SK-N-SH (cell line): ENCODE results near the gene HBP1. TPM values are rescaled to one million over a fixed set of nuclear protein-coding genes. Genes with fewer than 3 reads are reported as not detected.

Source experiments
- CTCF ChIA-PET: fragments of 300-600, 350-600 bp; formaldehyde crosslinking; extraction: SDS; loops from one replicate; lab custom pipeline; 2021; lab: Yijun Ruan, JAX
- POLR2A ChIA-PET: fragments of 350-600 bp; sonication (Branson Sonifier 250); formaldehyde crosslinking; extraction: SDS; loops from one replicate; lab custom pipeline; 2020; ENCODE audit warnings: antibody characterized with exemption, inconsistent platforms; lab: Yijun Ruan, JAX
- DNase-seq: peaks from one replicate; pipeline ENCODE4 v3.0.0; 2012
- H2AFZ ChIP-seq: fragments of 200-600 bp; sonication (generic); 2 replicates; pipeline ENCODE4 v1.8.1; 2016; ENCODE audit warnings: antibody characterized with exemption, mild to moderate bottlenecking, low read depth
- H3F3A ChIP-seq: fragments of 200-600 bp; sonication (generic); replicated peaks from 2 replicates; pipeline ENCODE3; 2016; ENCODE audit warnings: antibody characterized with exemption, mild to moderate bottlenecking; ENCODE audit not compliant: insufficient read depth
- H3K27ac ChIP-seq, 2 experiments: fragments of 200-500 bp in 1 of 2; fragments of 200-600 bp in 1 of 2; sonication (Bioruptor generic) in 1 of 2; sonication (generic), shearing (Covaris generic) in 1 of 2; 2 replicates each; pipeline versions ENCODE4 v1.5.1 to v1.6.1; 2014 to 2016; ENCODE audit warnings: low read depth in 2 of 2, inconsistent platforms in 1 of 2, low read length in 1 of 2, mild to moderate bottlenecking in 1 of 2, mixed read lengths in 1 of 2
- H3K27me3 ChIP-seq: fragments of 200-600 bp; sonication (generic), shearing (Covaris generic); 2 replicates; pipeline ENCODE4 v1.6.1; 2016; ENCODE audit warnings: mixed run types; ENCODE audit not compliant: insufficient read depth
- H3K36me3 ChIP-seq, 2 experiments: fragments of 200-500 bp in 1 of 2; fragments of 200-600 bp in 1 of 2; sonication (Bioruptor generic) in 1 of 2; sonication (generic) in 1 of 2; replicated peaks in 1 of 2; 2 replicates each; pipeline versions ENCODE3 to v1.5.1; 2014 to 2016; ENCODE audit warnings: low read length in 1 of 2, mild to moderate bottlenecking in 1 of 2; ENCODE audit not compliant: insufficient read depth in 2 of 2, control insufficient read depth in 1 of 2
- H3K4me1 ChIP-seq, 2 experiments: fragments of 200-500 bp in 1 of 2; fragments of 200-600 bp in 1 of 2; sonication (Bioruptor generic) in 1 of 2; sonication (generic), shearing (Covaris generic) in 1 of 2; 2 replicates each; pipeline versions ENCODE4 v1.5.1 to v1.6.1; 2014 to 2016; ENCODE audit warnings: low read depth in 1 of 2, low read length in 1 of 2, mixed run types in 1 of 2; ENCODE audit not compliant: insufficient read depth in 2 of 2, control insufficient read depth in 1 of 2
- H3K4me2 ChIP-seq: fragments of 200-600 bp; sonication (generic), shearing (Covaris generic); 2 replicates; pipeline ENCODE4 v1.6.1; 2017; ENCODE audit warnings: mixed run types
- H3K4me3 ChIP-seq, 2 experiments: fragments of 200-500 bp in 1 of 2; fragments of 200-600 bp in 1 of 2; sonication (Bioruptor generic) in 1 of 2; sonication (generic), shearing (Covaris generic) in 1 of 2; 2 replicates each; pipeline versions ENCODE4 v1.5.1 to v1.8.1; 2014 to 2016; ENCODE audit warnings: low read depth in 2 of 2, inconsistent platforms in 1 of 2, low read length in 1 of 2, mild to moderate bottlenecking in 1 of 2, mixed read lengths in 1 of 2, moderate library complexity in 1 of 2
- H3K79me2 ChIP-seq: fragments of 200-600 bp; sonication (generic); 2 replicates; pipeline ENCODE4 v1.8.1; 2017; ENCODE audit warnings: mild to moderate bottlenecking; ENCODE audit not compliant: insufficient read depth
- H3K9ac ChIP-seq: fragments of 200-600 bp; sonication (generic); 2 replicates; pipeline ENCODE4 v1.6.1; 2017; ENCODE audit warnings: mixed run types
- H3K9me2 ChIP-seq: fragments of 200-600 bp; sonication (generic); 2 replicates; pipeline ENCODE4 v1.6.1; 2017; ENCODE audit warnings: mixed run types
- H3K9me3 ChIP-seq: fragments of 200-600 bp; sonication (generic); 2 replicates; pipeline ENCODE4 v1.6.1; 2017; ENCODE audit warnings: mixed run types, mild to moderate bottlenecking, moderate library complexity
- H4K20me1 ChIP-seq: fragments of 200-600 bp; sonication (generic); 2 replicates; pipeline ENCODE4 v1.6.1; 2017; ENCODE audit warnings: mild to moderate bottlenecking, mixed run types; ENCODE audit not compliant: insufficient read depth
- CHD2 ChIP-seq: fragments of 150-350 bp; IDR thresholded peaks from 2 replicates; pipeline ENCODE4 v1.6.1; 2018; ENCODE audit warnings: low read length; ENCODE audit not compliant: partially characterized antibody
- EZH2phosphoT487 ChIP-seq: fragments of 200-600 bp; sonication (generic); IDR thresholded peaks from 2 replicates; pipeline ENCODE4 v1.6.1; 2017; ENCODE audit warnings: low read depth, mixed run types, mild to moderate bottlenecking, antibody characterized with exemption, moderate library complexity, borderline replicate concordance
- FOXM1 ChIP-seq: IDR thresholded peaks from 2 replicates; pipeline ENCODE4 v1.4.0; 2012; ENCODE audit warnings: low read depth, mild to moderate bottlenecking
- GABPA ChIP-seq: IDR thresholded peaks from 2 replicates; pipeline ENCODE4 v1.4.0; 2012; ENCODE audit warnings: low read depth, mild to moderate bottlenecking
- NRF1 ChIP-seq: IDR thresholded peaks from 2 replicates; pipeline ENCODE4 v1.6.1; 2012; ENCODE audit warnings: low read depth, mild to moderate bottlenecking, low read length
- RCOR1 ChIP-seq: fragments of 150-350 bp; IDR thresholded peaks from 2 replicates; pipeline ENCODE4 v1.6.1; 2017; ENCODE audit warnings: antibody characterized with exemption, low read length
- RXRA ChIP-seq: IDR thresholded peaks from 2 replicates; pipeline ENCODE4 v1.4.0; 2012; ENCODE audit warnings: low read depth, mild to moderate bottlenecking, borderline replicate concordance
- TCF12 ChIP-seq: IDR thresholded peaks from 2 replicates; pipeline ENCODE4 v1.4.0; 2012
- TEAD4 ChIP-seq: IDR thresholded peaks from 2 replicates; pipeline ENCODE4 v1.4.0; 2012; ENCODE audit warnings: mild to moderate bottlenecking, borderline replicate concordance; ENCODE audit not compliant: insufficient read depth
- WGBS: methylation state at CpG from one replicate; pipeline ENCODE4 v1.1.6; 2017; ENCODE audit warnings: low lambda C conversion rate; 5-methylcytosine and 5-hydroxymethylcytosine counted together
- polyA plus RNA-seq, 3 experiments: library from polyadenylated mRNA; depleted of rRNA; stranded (reverse); fragments of >200 nt; gene quantifications; 2 replicates each; pipeline ENCODE4 v1.2.3, GENCODE V29; 2012
- TF ChIP-seq, protein P1 (sequence below): IDR thresholded peaks from 2 replicates; pipeline ENCODE4 v1.4.0; 2012; ENCODE audit warnings: low read depth, borderline replicate concordance
- TF ChIP-seq, protein P2 (sequence below): fragments of 150-350 bp; IDR thresholded peaks from 2 replicates; pipeline ENCODE4 v1.6.1; 2016; ENCODE audit warnings: mild to moderate bottlenecking, low read depth, low read length
- TF ChIP-seq, protein P3 (sequence below): IDR thresholded peaks from 2 replicates; pipeline ENCODE4 v1.4.0; 2012; ENCODE audit warnings: low read depth, borderline replicate concordance

The HBP1 gene
- polyA plus RNA-seq, 1 of the 3 experiments (the other 2 are of a cell fraction) = 27.2 TPM

DNA sequence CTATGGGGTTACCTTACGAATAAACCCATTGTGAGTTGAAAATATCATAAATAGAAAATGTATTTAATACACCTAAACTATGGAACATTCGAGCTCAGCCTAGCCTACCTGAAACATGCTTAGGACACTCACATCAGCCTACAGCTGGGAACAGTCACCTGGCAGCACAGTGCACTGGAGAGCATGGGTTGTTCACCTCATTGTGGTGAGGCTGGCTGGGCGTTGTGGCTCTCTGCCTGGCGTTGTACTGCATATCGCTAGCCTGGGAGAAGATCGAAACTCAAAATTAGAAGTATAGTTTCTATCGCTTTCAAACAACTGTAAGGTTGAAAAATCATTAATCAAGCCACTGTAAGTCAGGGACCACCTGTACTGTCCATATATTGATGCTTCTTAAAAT is 17.3 kb upstream of the HBP1 start:
- no peak overlapping the region for H3K4me3 ChIP-seq
- no peak overlapping the region for H3K27ac ChIP-seq
- no peaks in the 10 kb centered on the region for H3K79me2 ChIP-seq
- no peak for TF ChIP-seq EZH2phosphoT487
- TF ChIP-seq, protein P1, sequence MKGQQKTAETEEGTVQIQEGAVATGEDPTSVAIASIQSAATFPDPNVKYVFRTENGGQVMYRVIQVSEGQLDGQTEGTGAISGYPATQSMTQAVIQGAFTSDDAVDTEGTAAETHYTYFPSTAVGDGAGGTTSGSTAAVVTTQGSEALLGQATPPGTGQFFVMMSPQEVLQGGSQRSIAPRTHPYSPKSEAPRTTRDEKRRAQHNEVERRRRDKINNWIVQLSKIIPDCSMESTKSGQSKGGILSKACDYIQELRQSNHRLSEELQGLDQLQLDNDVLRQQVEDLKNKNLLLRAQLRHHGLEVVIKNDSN = no peak
- no peak for TF ChIP-seq TEAD4
- TF ChIP-seq FOXM1 = no peak
- no peak for TF ChIP-seq GABPA
- TF ChIP-seq, protein P2, sequence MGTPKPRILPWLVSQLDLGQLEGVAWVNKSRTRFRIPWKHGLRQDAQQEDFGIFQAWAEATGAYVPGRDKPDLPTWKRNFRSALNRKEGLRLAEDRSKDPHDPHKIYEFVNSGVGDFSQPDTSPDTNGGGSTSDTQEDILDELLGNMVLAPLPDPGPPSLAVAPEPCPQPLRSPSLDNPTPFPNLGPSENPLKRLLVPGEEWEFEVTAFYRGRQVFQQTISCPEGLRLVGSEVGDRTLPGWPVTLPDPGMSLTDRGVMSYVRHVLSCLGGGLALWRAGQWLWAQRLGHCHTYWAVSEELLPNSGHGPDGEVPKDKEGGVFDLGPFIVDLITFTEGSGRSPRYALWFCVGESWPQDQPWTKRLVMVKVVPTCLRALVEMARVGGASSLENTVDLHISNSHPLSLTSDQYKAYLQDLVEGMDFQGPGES = no peak
- no peak for TF ChIP-seq CHD2
- TF ChIP-seq TCF12 = no peak
- TF ChIP-seq, protein P3, sequence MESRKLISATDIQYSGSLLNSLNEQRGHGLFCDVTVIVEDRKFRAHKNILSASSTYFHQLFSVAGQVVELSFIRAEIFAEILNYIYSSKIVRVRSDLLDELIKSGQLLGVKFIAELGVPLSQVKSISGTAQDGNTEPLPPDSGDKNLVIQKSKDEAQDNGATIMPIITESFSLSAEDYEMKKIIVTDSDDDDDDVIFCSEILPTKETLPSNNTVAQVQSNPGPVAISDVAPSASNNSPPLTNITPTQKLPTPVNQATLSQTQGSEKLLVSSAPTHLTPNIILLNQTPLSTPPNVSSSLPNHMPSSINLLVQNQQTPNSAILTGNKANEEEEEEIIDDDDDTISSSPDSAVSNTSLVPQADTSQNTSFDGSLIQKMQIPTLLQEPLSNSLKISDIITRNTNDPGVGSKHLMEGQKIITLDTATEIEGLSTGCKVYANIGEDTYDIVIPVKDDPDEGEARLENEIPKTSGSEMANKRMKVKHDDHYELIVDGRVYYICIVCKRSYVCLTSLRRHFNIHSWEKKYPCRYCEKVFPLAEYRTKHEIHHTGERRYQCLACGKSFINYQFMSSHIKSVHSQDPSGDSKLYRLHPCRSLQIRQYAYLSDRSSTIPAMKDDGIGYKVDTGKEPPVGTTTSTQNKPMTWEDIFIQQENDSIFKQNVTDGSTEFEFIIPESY = no peak
- no peak for TF ChIP-seq RXRA
- TF ChIP-seq RCOR1 = no peak
- TF ChIP-seq NRF1 = no peak
- H3K9me2 ChIP-seq = no peaks in the 10 kb centered on the region
- H3F3A ChIP-seq = peaks cover 20% of the 10 kb centered on the region
- H3K27me3 ChIP-seq = no peaks in the 10 kb centered on the region
- 94% methylated on average over 7 of the region's 7 CpGs for WGBS
- peaks cover 0 to 6% of the 10 kb centered on the region in 2 experiments; a peak in 2 of 4 replicates for H3K4me1 ChIP-seq
- no peak for DNase-seq
- no peak overlapping the region for H2AFZ ChIP-seq
- no peaks in the 10 kb centered on the region for H3K9me3 ChIP-seq
- peaks cover 9 to 14% of the 10 kb centered on the region in 2 experiments for H3K36me3 ChIP-seq
- H4K20me1 ChIP-seq = no peaks in the 10 kb centered on the region
- POLR2A ChIA-PET = no interaction called here
- no peak overlapping the region for H3K9ac ChIP-seq
- CTCF ChIA-PET = interaction anchor here (0.8 to 8.9 kb wide), 13 partner anchors 12 to 728 kb away, joined by 3 to 171 read pairs (median 6); partner anchors contain the start of genes CCDC71L and HBP1
- H3K4me2 ChIP-seq = no peak overlapping the region

DNA sequence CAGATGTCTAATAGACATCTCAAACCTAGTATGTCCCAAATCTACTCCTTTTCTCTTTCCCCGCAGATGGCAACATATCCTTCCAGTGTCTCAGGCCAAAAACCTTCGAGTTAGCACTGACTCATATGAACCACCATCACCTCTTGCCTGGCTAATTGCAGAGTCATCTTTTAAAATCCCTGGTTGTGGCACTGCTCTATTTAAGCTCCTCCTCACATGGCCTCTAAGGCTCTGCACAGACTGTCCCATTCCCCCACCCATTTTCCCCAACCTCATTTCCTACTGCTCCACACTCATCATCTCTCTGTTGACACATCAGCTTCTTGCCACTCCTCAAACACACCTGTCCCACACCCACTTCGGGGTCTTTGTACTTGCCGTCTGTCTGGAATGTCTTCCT is 16.8 kb upstream of the HBP1 start:
- 62% methylated on average over 4 of the region's 4 CpGs for WGBS
- Histone ChIP-seq H3K4me2 (no peak overlapping the region), H3F3A (peaks cover 18% of the 10 kb centered on the region), H3K9me2 (no peaks in the 10 kb centered on the region), H2AFZ (no peak overlapping the region), H4K20me1 (no peaks in the 10 kb centered on the region), H3K9ac (no peak overlapping the region), H3K36me3 (peaks cover 9 to 14% of the 10 kb centered on the region in 2 experiments), H3K27ac (no peak overlapping the region), H3K4me3 (no peak overlapping the region), H3K4me1 (peaks cover 0 to 6% of the 10 kb centered on the region in 2 experiments; a peak in 2 of 4 replicates), H3K9me3 (no peaks in the 10 kb centered on the region), H3K79me2 (no peaks in the 10 kb centered on the region)
- ChIA-PET CTCF (interaction anchor here (0.8 to 8.9 kb wide), 14 partner anchors 11 to 976 kb away, joined by 3 to 171 read pairs (median 4); partner anchors contain the start of genes CCDC71L and HBP1), POLR2A (no interaction called here)
- DNase-seq = no peak
- TF ChIP-seq NRF1 = no peak
- TF ChIP-seq, all 33 proteins: peak for 0
- H3K27me3 ChIP-seq = no peaks in the 10 kb centered on the region
